Gastrocnemius medialis (tissue), 4 donors: ENCODE measurements around the gene CASKIN1.

ENCODE experiments used
- POLR2A ChIP-seq, 2 donors: fragments of 450-650 bp; IDR thresholded peaks; one replicate each; pipeline ENCODE4 v1.6.1; 2017; ENCODE audit warnings: antibody characterized with exemption in 2 of 2, mild to moderate bottlenecking in 2 of 2, moderate library complexity in 2 of 2
- TF ChIP-seq, protein P1 (sequence below), 5 experiments: fragments of 450-650 bp in 3 of 5; fragments of 200-600 bp in 2 of 5; sonication (generic) in 2 of 5; IDR thresholded peaks in 4 of 5; conservative IDR thresholded peaks in 1 of 5; 1 replicate in 4 of 5; 2 replicates in 1 of 5; pipeline ENCODE4 v1.5.1; 2016 to 2019; ENCODE audit warnings: antibody characterized with exemption in 5 of 5, mild to moderate bottlenecking in 3 of 5, moderate library complexity in 3 of 5

DNA sequence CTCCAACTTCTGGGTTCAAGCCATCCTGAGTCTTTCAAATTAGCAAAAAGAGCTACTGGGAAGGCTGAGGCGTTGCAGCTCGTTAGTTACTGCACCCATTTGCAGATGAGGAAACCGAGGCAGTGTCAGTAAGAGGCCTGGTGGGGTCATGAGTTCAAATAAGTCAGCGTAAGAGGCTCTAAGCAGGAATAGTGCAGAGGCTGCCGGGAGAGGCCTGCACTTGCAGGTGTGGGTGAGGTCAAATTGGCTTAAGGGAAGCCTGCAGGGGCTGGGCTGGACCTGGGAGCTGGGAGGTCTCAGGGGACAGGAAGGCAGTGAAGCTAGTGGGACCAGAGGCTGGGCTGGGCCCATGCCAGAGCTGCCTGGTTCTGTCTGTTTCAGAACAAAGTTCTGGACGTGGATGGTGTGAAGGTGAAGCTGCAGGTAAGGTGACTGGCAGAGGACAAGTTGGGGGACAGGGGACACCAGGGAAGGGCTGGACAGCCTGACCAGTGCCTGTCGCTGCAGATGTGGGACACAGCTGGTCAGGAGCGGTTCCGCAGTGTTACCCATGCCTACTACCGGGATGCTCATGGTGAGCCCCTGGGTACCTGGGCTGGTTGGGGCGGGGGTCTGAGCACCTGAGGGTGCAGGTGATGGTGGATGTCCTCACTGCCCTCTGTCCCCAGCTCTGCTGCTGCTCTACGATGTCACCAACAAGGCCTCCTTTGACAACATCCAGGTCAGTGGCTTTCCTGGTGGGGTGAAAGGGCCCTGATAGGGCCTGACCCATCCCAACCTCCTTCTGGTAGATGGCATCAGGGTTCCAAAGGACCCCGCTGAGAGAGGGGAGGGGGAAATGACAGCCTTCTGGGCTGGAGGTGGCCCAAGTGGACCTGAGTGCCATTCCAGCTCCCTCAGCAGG is 45.0 kb downstream of the CASKIN1 start:
- TF ChIP-seq, protein P1, sequence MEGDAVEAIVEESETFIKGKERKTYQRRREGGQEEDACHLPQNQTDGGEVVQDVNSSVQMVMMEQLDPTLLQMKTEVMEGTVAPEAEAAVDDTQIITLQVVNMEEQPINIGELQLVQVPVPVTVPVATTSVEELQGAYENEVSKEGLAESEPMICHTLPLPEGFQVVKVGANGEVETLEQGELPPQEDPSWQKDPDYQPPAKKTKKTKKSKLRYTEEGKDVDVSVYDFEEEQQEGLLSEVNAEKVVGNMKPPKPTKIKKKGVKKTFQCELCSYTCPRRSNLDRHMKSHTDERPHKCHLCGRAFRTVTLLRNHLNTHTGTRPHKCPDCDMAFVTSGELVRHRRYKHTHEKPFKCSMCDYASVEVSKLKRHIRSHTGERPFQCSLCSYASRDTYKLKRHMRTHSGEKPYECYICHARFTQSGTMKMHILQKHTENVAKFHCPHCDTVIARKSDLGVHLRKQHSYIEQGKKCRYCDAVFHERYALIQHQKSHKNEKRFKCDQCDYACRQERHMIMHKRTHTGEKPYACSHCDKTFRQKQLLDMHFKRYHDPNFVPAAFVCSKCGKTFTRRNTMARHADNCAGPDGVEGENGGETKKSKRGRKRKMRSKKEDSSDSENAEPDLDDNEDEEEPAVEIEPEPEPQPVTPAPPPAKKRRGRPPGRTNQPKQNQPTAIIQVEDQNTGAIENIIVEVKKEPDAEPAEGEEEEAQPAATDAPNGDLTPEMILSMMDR (IDR thresholded peaks at IDR 0.05 in 4 of 5, conservative IDR thresholded peaks at IDR 0.05 in 1 of 5), result no peak
- TF ChIP-seq POLR2A (IDR thresholded peaks at IDR 0.05), result no peak
